Panc1 (cell line): ENCODE results near the gene EHD2. TPM values are rescaled to one million over a fixed set of nuclear protein-coding genes. Genes with fewer than 3 reads are reported as not detected.

Source experiments
- ATAC-seq: fragments of 200-7000 bp; cut with Tn5 transposase; 2 replicates; pipeline ENCODE4 v1.9.1; 2020; ENCODE audit warnings: mild to moderate bottlenecking, moderate library complexity
- BruUV-seq: library from RNA; stranded (reverse); fragments of 400-500 nt; replicated peaks from 2 replicates; lab custom pipeline; 2021; lab: Mats Ljungman, UMichigan
- CTCF ChIA-PET: fragments of 300-600 bp; sonication (Branson Sonifier 250); formaldehyde crosslinking; loops from one replicate; lab custom pipeline; 2022; ENCODE audit warnings: antibody characterized with exemption; lab: Charles Lee
- POLR2A ChIA-PET: fragments of 300-600 bp; sonication (Branson Sonifier 250); formaldehyde crosslinking; loops from one replicate; lab custom pipeline; 2022; ENCODE audit warnings: antibody characterized with exemption; lab: Charles Lee
- DNase-seq: peaks from one replicate; pipeline ENCODE4 v3.0.0-alpha.2; 2010; ENCODE audit warnings: low read depth, low spot score
- H3K27ac ChIP-seq: 2 replicates; pipeline ENCODE4 v1.5.1; 2011; ENCODE audit warnings: mild to moderate bottlenecking, low read length, inconsistent platforms
- H3K27me3 ChIP-seq: fragments of 200-500 bp; sonication (Bioruptor generic); 2 replicates; pipeline ENCODE4 v1.6.0; 2014; ENCODE audit warnings: low read length, inconsistent platforms; ENCODE audit not compliant: control insufficient read depth, insufficient read depth
- H3K36me3 ChIP-seq: fragments of 200-500 bp; sonication (Bioruptor generic); 2 replicates; pipeline ENCODE4 v1.5.1; 2014; ENCODE audit warnings: inconsistent platforms, mild to moderate bottlenecking, low read length, moderate library complexity; ENCODE audit not compliant: control insufficient read depth, insufficient read depth
- H3K4me1 ChIP-seq: 2 replicates; pipeline ENCODE4 v1.5.1; 2011; ENCODE audit warnings: inconsistent platforms, mild to moderate bottlenecking, low read length, moderate library complexity; ENCODE audit not compliant: control insufficient read depth, insufficient read depth
- H3K4me3 ChIP-seq, 2 experiments: 2 replicates each; pipeline ENCODE4 v1.5.1; 2011 to 2012; ENCODE audit warnings: low read depth in 2 of 2, low read length in 2 of 2, mild to moderate bottlenecking in 2 of 2, inconsistent platforms in 1 of 2, moderate library complexity in 1 of 2
- H3K9me3 ChIP-seq: fragments of 200-500 bp; sonication (Bioruptor generic); 2 replicates; pipeline ENCODE4 v1.5.1; 2014; ENCODE audit warnings: low read depth, mild to moderate bottlenecking, inconsistent platforms, low read length, moderate library complexity; ENCODE audit not compliant: control insufficient read depth, insufficient read depth
- POLR2AphosphoS5 ChIP-seq: IDR thresholded peaks from 2 replicates; pipeline ENCODE4 v1.6.1; 2012; ENCODE audit warnings: mild to moderate bottlenecking, low read depth, low read length, moderate library complexity
- SIN3A ChIP-seq: IDR thresholded peaks from 2 replicates; pipeline ENCODE4 v1.6.1; 2012; ENCODE audit warnings: low read depth, mild to moderate bottlenecking, low read length, moderate library complexity, borderline replicate concordance; ENCODE audit not compliant: insufficient read depth
- TCF7L2 ChIP-seq: IDR thresholded peaks from 2 replicates; pipeline ENCODE4 v1.6.1; 2011; ENCODE audit warnings: mild to moderate bottlenecking, low read depth, low read length, inconsistent platforms
- in situ Hi-C: cut with HindIII; loops from 2 replicates; pipeline ENCODE4 v1.10.0; 2016; ENCODE audit warnings: low sequenced_read_pairs, low pct_unique_long_range_greater_than_20kb
- intact Hi-C: fragments of 100-400 bp; cut with micrococcal nuclease; formaldehyde crosslinking; loops from one replicate; pipeline ENCODE4 v1.10.0; 2022; ENCODE audit not compliant: unreplicated experiment
- total RNA-seq: library from RNA; stranded (reverse); gene quantifications from one replicate; pipeline ENCODE4 v1.2.1, GENCODE V29; 2021; ENCODE audit not compliant: unreplicated experiment
- TF ChIP-seq, protein P1 (sequence below), 2 experiments: IDR thresholded peaks; 2 replicates each; pipeline ENCODE4 v1.6.1; 2011 to 2012; ENCODE audit warnings: low read depth in 2 of 2, control low read depth in 1 of 2, low read length in 1 of 2, mild to moderate bottlenecking in 1 of 2, moderate library complexity in 1 of 2; ENCODE audit not compliant: insufficient read depth in 1 of 2
- TF ChIP-seq, protein P2 (sequence below): fragments of 450-650 bp; IDR thresholded peaks from 2 replicates; pipeline ENCODE4 v1.5.1; 2017; ENCODE audit warnings: mild to moderate bottlenecking

EHD2 gene
- total RNA-seq, 1 experiment from 2014 or later = 41.8 TPM

DNA sequence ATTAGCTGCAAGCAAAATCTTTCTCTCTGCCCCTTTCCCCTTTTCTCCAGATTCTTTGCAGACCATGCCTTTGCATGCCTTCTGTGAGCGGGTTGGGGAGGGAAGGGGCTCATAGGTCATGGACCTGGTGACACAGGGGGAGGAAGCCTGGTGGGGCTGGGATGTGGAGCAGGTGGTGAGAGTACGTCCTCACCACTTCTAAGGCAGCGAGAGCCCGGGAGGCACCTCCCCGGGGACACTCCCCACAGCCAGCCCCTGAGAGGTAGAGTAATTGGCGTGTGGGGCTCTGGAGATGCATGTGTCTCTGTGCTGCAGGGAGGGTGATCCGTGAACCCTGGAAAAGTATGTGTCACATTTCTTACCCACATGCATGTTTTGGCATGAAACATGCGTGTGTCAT is 42.5 kb upstream of the EHD2 start:
- CTCF ChIA-PET = no interaction called here
- DNase-seq = no peak
- intact Hi-C loops = no loop called here
- H3K4me3 ChIP-seq = no peak overlapping the region
- POLR2A ChIA-PET = no interaction called here
- no peaks in the 10 kb centered on the region for H3K9me3 ChIP-seq
- BruUV-seq = no TSS peak
- no peak for ATAC-seq
- TF ChIP-seq TCF7L2 = no peak
- TF ChIP-seq, protein P1, sequence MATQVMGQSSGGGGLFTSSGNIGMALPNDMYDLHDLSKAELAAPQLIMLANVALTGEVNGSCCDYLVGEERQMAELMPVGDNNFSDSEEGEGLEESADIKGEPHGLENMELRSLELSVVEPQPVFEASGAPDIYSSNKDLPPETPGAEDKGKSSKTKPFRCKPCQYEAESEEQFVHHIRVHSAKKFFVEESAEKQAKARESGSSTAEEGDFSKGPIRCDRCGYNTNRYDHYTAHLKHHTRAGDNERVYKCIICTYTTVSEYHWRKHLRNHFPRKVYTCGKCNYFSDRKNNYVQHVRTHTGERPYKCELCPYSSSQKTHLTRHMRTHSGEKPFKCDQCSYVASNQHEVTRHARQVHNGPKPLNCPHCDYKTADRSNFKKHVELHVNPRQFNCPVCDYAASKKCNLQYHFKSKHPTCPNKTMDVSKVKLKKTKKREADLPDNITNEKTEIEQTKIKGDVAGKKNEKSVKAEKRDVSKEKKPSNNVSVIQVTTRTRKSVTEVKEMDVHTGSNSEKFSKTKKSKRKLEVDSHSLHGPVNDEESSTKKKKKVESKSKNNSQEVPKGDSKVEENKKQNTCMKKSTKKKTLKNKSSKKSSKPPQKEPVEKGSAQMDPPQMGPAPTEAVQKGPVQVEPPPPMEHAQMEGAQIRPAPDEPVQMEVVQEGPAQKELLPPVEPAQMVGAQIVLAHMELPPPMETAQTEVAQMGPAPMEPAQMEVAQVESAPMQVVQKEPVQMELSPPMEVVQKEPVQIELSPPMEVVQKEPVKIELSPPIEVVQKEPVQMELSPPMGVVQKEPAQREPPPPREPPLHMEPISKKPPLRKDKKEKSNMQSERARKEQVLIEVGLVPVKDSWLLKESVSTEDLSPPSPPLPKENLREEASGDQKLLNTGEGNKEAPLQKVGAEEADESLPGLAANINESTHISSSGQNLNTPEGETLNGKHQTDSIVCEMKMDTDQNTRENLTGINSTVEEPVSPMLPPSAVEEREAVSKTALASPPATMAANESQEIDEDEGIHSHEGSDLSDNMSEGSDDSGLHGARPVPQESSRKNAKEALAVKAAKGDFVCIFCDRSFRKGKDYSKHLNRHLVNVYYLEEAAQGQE (IDR thresholded peaks at IDR 0.05; ENCODE audit: insufficient read depth in 1 of 2, low read depth in 2 of 2, low read length in 1 of 2) = no peak
- H3K36me3 ChIP-seq = no peaks in the 10 kb centered on the region
- peaks cover 3% of the 10 kb centered on the region; the same call in 1 of the 2 replicates for H3K4me1 ChIP-seq
- H3K27me3 ChIP-seq = no peaks in the 10 kb centered on the region
- in situ Hi-C loops = no loop called here
- no peak overlapping the region for H3K27ac ChIP-seq

- no TSS peak for BruUV-seq
- DNase-seq = no peak
- no peak overlapping the region for H3K4me3 ChIP-seq
- TF ChIP-seq SIN3A (no peak), TCF7L2 (no peak), POLR2AphosphoS5 (no peak)
- TF ChIP-seq, protein P1 (IDR thresholded peaks at IDR 0.05; ENCODE audit: insufficient read depth in 1 of 2, low read depth in 2 of 2, low read length in 1 of 2) = no peak
- TF ChIP-seq, protein P2, sequence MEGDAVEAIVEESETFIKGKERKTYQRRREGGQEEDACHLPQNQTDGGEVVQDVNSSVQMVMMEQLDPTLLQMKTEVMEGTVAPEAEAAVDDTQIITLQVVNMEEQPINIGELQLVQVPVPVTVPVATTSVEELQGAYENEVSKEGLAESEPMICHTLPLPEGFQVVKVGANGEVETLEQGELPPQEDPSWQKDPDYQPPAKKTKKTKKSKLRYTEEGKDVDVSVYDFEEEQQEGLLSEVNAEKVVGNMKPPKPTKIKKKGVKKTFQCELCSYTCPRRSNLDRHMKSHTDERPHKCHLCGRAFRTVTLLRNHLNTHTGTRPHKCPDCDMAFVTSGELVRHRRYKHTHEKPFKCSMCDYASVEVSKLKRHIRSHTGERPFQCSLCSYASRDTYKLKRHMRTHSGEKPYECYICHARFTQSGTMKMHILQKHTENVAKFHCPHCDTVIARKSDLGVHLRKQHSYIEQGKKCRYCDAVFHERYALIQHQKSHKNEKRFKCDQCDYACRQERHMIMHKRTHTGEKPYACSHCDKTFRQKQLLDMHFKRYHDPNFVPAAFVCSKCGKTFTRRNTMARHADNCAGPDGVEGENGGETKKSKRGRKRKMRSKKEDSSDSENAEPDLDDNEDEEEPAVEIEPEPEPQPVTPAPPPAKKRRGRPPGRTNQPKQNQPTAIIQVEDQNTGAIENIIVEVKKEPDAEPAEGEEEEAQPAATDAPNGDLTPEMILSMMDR = no peak
- H3K36me3 ChIP-seq = no peaks in the 10 kb centered on the region
- H3K27me3 ChIP-seq = no peaks in the 10 kb centered on the region
- no peak for ATAC-seq
- ChIA-PET POLR2A (no interaction called here), CTCF (no interaction called here)
- intact Hi-C loops (no loop called here), in situ Hi-C loops (no loop called here)
- no peak overlapping the region for H3K27ac ChIP-seq
- H3K9me3 ChIP-seq = no peaks in the 10 kb centered on the region
- H3K4me1 ChIP-seq = peaks cover 3% of the 10 kb centered on the region; the same call in 1 of the 2 replicates
These were observed 41.7 kb upstream of the EHD2 start for GRCh38 chr19:47671499-47671898.
